ENCODE data around the gene RASAL2.
"Not testable (repeated sequence)": the region's sequence is repeated elsewhere in the genome, so short reads cannot be mapped to it uniquely, and the experiment has no call there.

Gene RASAL2

DNA sequence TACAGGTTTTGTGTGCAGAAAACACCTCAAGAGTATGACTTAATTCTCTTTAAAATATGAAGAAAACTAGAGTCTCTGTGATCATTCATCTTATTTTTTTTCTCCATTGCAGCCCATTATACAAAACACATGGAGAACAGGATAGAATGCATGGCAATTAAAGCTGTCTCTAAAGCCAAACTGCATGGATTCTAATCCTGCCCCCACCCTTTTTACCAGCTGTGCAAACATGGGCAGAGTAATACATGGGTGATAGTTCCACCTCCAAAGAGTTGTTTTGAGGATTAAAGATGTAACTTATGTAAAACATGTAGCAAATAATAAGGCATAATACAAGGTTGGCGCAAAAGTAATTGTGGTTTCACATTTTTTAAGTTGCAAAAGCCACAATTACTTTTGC, 288.5 kb downstream of the RASAL2 start:
- Histone ChIP-seq H3K36me3 (ENCODE audit: control insufficient read depth, low read depth, low read length) (no peaks in the 10 kb centered on the region), H3K27ac (ENCODE audit: low read length) (no peak overlapping the region), H3K9me3 (ENCODE audit: control insufficient read depth, low read depth, low read length) (no peaks in the 10 kb centered on the region), H3K4me3 (ENCODE audit: low read length) (no peak overlapping the region), H3K9ac (ENCODE audit: low read length) (no peak overlapping the region), H3K4me1 (ENCODE audit: control insufficient read depth, low read depth, low read length) (no peaks in the 10 kb centered on the region), H3K27me3 (ENCODE audit: control insufficient read depth, insufficient read depth, low read length) (no peaks in the 10 kb centered on the region)

- Histone ChIP-seq H3K27ac (ENCODE audit: low read length) (no peak overlapping the region), H3K36me3 (ENCODE audit: control insufficient read depth, low read depth, low read length) (no peaks in the 10 kb centered on the region), H3K27me3 (ENCODE audit: control insufficient read depth, insufficient read depth, low read length) (no peaks in the 10 kb centered on the region), H3K9ac (ENCODE audit: low read length) (no peak overlapping the region), H3K4me3 (ENCODE audit: low read length) (no peak overlapping the region), H3K4me1 (ENCODE audit: control insufficient read depth, low read depth, low read length) (peaks cover 5% of the 10 kb centered on the region), H3K9me3 (ENCODE audit: control insufficient read depth, low read depth, low read length) (no peaks in the 10 kb centered on the region)
Observed at GRCh38 chr1:178385662-178386061, 291.8 kb downstream of the RASAL2 start.

DNA sequence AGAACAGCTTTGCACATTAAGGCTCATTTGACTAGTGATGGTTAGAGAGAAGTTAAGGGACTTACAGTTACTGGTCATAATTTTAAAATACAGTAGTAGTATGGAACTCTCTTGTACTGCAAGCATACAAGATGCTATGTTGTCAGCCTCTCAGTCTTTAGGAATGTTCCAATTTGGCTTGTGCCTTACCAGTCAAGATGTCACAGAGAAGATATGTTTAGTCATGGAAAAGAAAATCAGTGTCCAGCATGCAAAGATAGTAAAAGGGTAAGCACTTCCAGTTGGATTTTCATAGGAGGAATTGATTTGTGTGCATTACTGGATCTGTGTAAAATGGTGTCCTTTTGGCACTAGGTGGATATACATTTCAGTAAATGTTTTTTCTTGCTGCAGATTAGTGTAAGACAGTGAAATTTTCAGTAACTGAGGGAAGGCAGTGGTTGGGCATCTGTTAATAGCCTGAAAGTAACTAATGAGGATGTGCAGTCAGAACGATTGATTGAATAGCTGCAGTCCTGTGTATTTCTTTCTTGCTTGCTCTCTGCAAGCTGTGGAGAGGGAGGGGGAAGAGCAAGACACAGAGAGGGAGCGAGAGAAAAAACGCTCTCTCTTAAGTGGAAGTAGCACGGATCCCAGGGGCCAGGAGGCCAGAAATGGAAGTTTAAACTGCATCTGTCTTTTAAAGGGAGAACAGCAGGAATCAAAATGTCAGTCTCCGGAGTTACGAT, 294.7 kb downstream of the RASAL2 start:
- Histone ChIP-seq H3K4me1 (ENCODE audit: control insufficient read depth, low read depth, low read length) (peaks cover 5% of the 10 kb centered on the region), H3K36me3 (ENCODE audit: control insufficient read depth, low read depth, low read length) (no peaks in the 10 kb centered on the region), H3K9ac (ENCODE audit: low read length) (no peak overlapping the region), H3K27ac (ENCODE audit: low read length) (no peak overlapping the region), H3K27me3 (ENCODE audit: control insufficient read depth, insufficient read depth, low read length) (no peaks in the 10 kb centered on the region), H3K9me3 (ENCODE audit: control insufficient read depth, low read depth, low read length) (no peaks in the 10 kb centered on the region), H3K4me3 (ENCODE audit: low read length) (no peak overlapping the region)

DNA sequence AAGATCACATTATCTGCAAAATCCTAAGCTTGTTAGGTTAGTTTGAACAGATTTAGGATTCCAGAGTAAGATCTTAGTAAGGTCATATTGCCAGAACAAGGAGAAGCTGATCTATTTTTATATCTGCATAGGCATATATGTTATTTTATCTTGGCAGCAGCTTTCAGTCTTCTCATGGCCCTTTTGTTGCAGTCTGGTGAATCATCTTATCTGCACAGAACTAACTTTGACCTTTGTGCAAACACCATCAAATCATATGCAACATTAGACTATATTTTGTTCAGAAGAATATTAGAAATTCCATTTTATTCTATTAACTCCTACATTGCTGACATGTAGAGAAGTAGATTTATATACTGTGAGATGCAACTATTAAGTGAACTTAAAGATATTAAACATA, 295.5 kb downstream of the RASAL2 start:
- Histone ChIP-seq H3K4me1 (ENCODE audit: control insufficient read depth, low read depth, low read length) (peaks cover 5% of the 10 kb centered on the region), H3K27me3 (ENCODE audit: control insufficient read depth, insufficient read depth, low read length) (no peaks in the 10 kb centered on the region), H3K9me3 (ENCODE audit: control insufficient read depth, low read depth, low read length) (no peaks in the 10 kb centered on the region), H3K4me3 (ENCODE audit: low read length) (no peak overlapping the region), H3K36me3 (ENCODE audit: control insufficient read depth, low read depth, low read length) (no peaks in the 10 kb centered on the region), H3K9ac (ENCODE audit: low read length) (no peak overlapping the region), H3K27ac (ENCODE audit: low read length) (no peak overlapping the region)

GRCh38 chr1:178390280-178390679, 296.4 kb downstream of the RASAL2 start:
- H3K4me3 ChIP-seq (ENCODE audit: low read length); H3K9me3 ChIP-seq (ENCODE audit: control insufficient read depth, low read depth, low read length); H3K27ac ChIP-seq (ENCODE audit: low read length); H3K4me1 ChIP-seq (ENCODE audit: control insufficient read depth, low read depth, low read length); H3K9ac ChIP-seq (ENCODE audit: low read length); H3K27me3 ChIP-seq (ENCODE audit: control insufficient read depth, insufficient read depth, low read length); H3K36me3 ChIP-seq (ENCODE audit: control insufficient read depth, low read depth, low read length): not testable (repeated sequence)

GRCh38 chr1:178393370-178393769, 299.5 kb downstream of the RASAL2 start:
- no peaks in the 10 kb centered on the region for H3K27me3 ChIP-seq (ENCODE audit: control insufficient read depth, insufficient read depth, low read length)
- H3K36me3 ChIP-seq (ENCODE audit: control insufficient read depth, low read depth, low read length), result no peaks in the 10 kb centered on the region
- H3K4me1 ChIP-seq (ENCODE audit: control insufficient read depth, low read depth, low read length), result peaks cover 5% of the 10 kb centered on the region
- H3K27ac ChIP-seq (ENCODE audit: low read length), result no peak overlapping the region
- H3K9ac ChIP-seq (ENCODE audit: low read length), result no peak overlapping the region
- H3K4me3 ChIP-seq (ENCODE audit: low read length), result no peak overlapping the region
- H3K9me3 ChIP-seq (ENCODE audit: control insufficient read depth, low read depth, low read length), result no peaks in the 10 kb centered on the region

DNA sequence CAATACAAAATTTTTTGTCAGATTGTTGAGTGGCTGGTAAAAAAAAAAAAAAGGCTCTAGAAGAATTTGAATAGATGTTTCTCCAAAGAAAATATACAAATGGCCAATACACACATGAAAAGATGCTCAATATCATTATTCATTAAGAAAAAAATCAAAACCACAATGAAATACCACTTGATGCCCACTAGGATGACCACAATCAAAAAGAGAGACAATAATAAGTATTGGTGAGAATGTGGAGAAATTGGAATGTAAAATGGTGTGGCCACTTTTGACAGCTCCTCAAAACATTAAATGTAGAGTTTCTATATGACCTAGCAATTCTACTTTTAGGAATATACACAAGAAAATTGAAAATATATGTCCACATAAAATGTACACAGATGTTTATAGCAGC, 302.9 kb downstream of the RASAL2 start:
- Histone ChIP-seq H3K4me1 (ENCODE audit: control insufficient read depth, low read depth, low read length) (no peaks in the 10 kb centered on the region), H3K27ac (ENCODE audit: low read length) (no peak overlapping the region), H3K9ac (ENCODE audit: low read length) (no peak overlapping the region), H3K4me3 (ENCODE audit: low read length) (no peak overlapping the region), H3K9me3 (ENCODE audit: control insufficient read depth, low read depth, low read length) (no peaks in the 10 kb centered on the region), H3K27me3 (ENCODE audit: control insufficient read depth, insufficient read depth, low read length) (no peaks in the 10 kb centered on the region), H3K36me3 (ENCODE audit: control insufficient read depth, low read depth, low read length) (no peaks in the 10 kb centered on the region)

- Histone ChIP-seq H3K27ac (ENCODE audit: low read length) (no peak overlapping the region), H3K9ac (ENCODE audit: low read length) (no peak overlapping the region), H3K27me3 (ENCODE audit: control insufficient read depth, insufficient read depth, low read length) (no peaks in the 10 kb centered on the region)
Observed at GRCh38 chr1:178397678-178398077, 303.8 kb downstream of the RASAL2 start.

GRCh38 chr1:178399177-178399728, 305.3 kb downstream of the RASAL2 start:
- H3K36me3 ChIP-seq (ENCODE audit: control insufficient read depth, low read depth, low read length), result no peaks in the 10 kb centered on the region
- no peaks in the 10 kb centered on the region for H3K4me1 ChIP-seq (ENCODE audit: control insufficient read depth, low read depth, low read length)
- no peaks in the 10 kb centered on the region for H3K9me3 ChIP-seq (ENCODE audit: control insufficient read depth, low read depth, low read length)
- H3K27ac ChIP-seq (ENCODE audit: low read length), result no peak overlapping the region
- H3K9ac ChIP-seq (ENCODE audit: low read length), result no peak overlapping the region
- no peak overlapping the region for H3K4me3 ChIP-seq (ENCODE audit: low read length)
- no peaks in the 10 kb centered on the region for H3K27me3 ChIP-seq (ENCODE audit: control insufficient read depth, insufficient read depth, low read length)

More at GRCh38 chr1:178397678-178398077, 303.8 kb downstream of the RASAL2 start:
- Histone ChIP-seq H3K9me3 (ENCODE audit: control insufficient read depth, low read depth, low read length) (no peaks in the 10 kb centered on the region), H3K36me3 (ENCODE audit: control insufficient read depth, low read depth, low read length) (no peaks in the 10 kb centered on the region), H3K4me3 (ENCODE audit: low read length) (no peak overlapping the region), H3K4me1 (ENCODE audit: control insufficient read depth, low read depth, low read length) (no peaks in the 10 kb centered on the region)

DNA sequence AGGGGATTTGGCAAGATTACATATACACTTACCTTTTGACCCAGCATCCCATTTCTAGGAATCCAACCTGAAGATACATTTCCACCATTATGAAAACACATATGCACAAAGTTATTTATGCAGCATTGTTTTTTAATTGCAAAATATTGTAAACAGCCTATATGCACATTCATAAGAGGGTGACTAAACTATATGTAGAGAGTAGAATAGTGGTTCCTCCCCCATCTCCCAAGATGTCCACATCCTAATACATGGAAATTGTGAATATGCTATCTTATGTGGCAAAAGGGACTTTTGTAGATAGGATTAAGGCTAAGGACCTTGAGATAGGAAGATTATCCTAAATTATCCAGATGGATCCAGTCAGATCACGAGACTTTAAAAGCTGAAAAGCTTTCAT, 311.2 kb downstream of the RASAL2 start:
- Histone ChIP-seq H3K4me3 (ENCODE audit: low read length) (no peak overlapping the region), H3K36me3 (ENCODE audit: control insufficient read depth, low read depth, low read length) (no peaks in the 10 kb centered on the region), H3K4me1 (ENCODE audit: control insufficient read depth, low read depth, low read length) (no peaks in the 10 kb centered on the region), H3K27ac (ENCODE audit: low read length) (no peak overlapping the region), H3K9ac (ENCODE audit: low read length) (no peak overlapping the region), H3K9me3 (ENCODE audit: control insufficient read depth, low read depth, low read length) (no peaks in the 10 kb centered on the region), H3K27me3 (ENCODE audit: control insufficient read depth, insufficient read depth, low read length) (no peaks in the 10 kb centered on the region)

DNA sequence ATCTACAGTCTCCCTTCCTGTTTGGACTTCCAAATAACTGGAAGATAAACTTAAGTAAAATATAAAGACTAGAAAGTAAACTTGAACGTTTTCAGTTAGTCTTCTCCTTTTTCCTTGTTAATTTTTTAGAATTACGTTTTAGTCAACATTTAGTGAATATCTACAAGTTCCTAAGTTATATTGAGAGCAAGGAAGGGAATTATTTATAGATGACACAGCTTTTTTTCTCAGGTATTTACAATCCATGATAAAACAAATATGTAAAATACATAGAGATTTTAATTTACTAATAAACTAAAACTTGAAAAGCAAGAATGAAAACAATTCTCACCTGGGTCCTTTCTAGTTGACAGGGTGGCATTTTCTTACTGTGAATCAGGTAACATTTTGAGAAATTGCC, 313.3 kb downstream of the RASAL2 start:
- Histone ChIP-seq H3K27ac (ENCODE audit: low read length) (no peak overlapping the region), H3K9me3 (ENCODE audit: control insufficient read depth, low read depth, low read length) (no peaks in the 10 kb centered on the region), H3K4me1 (ENCODE audit: control insufficient read depth, low read depth, low read length) (no peaks in the 10 kb centered on the region)

GRCh38 chr1:178407655-178408054, 313.8 kb downstream of the RASAL2 start:
- no peak overlapping the region for H3K9ac ChIP-seq (ENCODE audit: low read length)
- no peaks in the 10 kb centered on the region for H3K36me3 ChIP-seq (ENCODE audit: control insufficient read depth, low read depth, low read length)
- H3K4me3 ChIP-seq (ENCODE audit: low read length), result no peak overlapping the region
- no peak overlapping the region for H3K27ac ChIP-seq (ENCODE audit: low read length)
- no peaks in the 10 kb centered on the region for H3K4me1 ChIP-seq (ENCODE audit: control insufficient read depth, low read depth, low read length)
- H3K9me3 ChIP-seq (ENCODE audit: control insufficient read depth, low read depth, low read length), result no peaks in the 10 kb centered on the region
- H3K27me3 ChIP-seq (ENCODE audit: control insufficient read depth, insufficient read depth, low read length), result no peaks in the 10 kb centered on the region

More for the DNA sequence above, 313.3 kb downstream of the RASAL2 start:
- Histone ChIP-seq H3K9ac (ENCODE audit: low read length) (no peak overlapping the region), H3K4me3 (ENCODE audit: low read length) (no peak overlapping the region), H3K36me3 (ENCODE audit: control insufficient read depth, low read depth, low read length) (no peaks in the 10 kb centered on the region), H3K27me3 (ENCODE audit: control insufficient read depth, insufficient read depth, low read length) (no peaks in the 10 kb centered on the region)
